ENCODE measurements around the gene ARHGEF3.
A peak's percentile ranks its signal among the peaks of the same experiment; 100 is the strongest.
"Not testable (repeated sequence)": the region's sequence is repeated elsewhere in the genome, so short reads cannot be mapped to it uniquely, and the experiment has no call there.

ARHGEF3 gene

DNA sequence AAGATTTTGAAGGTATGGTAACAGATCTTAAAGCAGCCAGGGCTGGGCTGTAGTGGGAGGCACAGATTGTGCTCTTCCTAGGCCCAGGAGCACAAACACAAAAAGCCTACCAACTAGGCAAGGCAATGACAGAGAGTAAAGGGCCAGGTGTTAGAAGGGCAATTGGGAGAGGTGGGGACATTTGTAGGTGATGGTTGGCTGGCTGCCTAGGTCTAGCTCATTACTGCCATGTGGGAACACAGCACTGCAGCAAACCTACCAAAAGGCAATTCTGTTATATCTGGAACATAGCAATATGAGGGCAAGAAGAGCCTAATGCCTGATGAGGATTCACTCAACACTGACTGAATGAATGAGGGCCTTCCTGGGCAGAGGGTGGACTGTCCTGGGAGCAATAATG is 30.4 kb downstream of the ARHGEF3 start:
- no peak for DNase-seq (ENCODE audit: low read depth)

DNA sequence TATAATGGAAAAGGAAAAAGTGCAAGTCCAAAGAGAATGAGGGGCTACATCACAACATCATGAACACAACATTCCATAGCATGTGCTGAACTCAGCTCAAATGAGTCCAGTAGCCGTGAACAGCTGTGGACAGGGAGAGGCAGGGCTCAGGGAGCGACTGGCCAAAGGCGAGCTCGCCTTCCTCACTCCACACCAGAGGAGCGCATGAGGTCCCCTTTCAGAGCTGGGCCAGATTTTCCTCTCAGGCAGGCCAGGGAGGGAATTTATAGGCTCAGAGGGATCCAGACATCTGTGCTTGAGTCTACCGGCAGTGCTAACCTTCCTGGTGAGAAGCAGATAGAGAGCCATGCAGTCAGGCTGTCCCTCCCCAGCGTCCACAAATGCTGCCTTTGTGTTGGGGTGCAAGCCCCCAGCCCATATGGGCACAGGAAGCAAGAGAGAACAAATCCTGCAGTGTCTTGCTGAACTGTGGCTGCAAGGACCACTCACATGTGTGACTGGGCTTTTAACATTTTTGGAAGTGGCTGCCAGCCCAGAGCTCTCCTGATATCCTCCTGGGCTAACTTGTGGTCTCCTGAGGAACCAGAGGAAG is 32.5 kb downstream of the ARHGEF3 start:
- DNase-seq (ENCODE audit: low read depth), result no peak

DNA sequence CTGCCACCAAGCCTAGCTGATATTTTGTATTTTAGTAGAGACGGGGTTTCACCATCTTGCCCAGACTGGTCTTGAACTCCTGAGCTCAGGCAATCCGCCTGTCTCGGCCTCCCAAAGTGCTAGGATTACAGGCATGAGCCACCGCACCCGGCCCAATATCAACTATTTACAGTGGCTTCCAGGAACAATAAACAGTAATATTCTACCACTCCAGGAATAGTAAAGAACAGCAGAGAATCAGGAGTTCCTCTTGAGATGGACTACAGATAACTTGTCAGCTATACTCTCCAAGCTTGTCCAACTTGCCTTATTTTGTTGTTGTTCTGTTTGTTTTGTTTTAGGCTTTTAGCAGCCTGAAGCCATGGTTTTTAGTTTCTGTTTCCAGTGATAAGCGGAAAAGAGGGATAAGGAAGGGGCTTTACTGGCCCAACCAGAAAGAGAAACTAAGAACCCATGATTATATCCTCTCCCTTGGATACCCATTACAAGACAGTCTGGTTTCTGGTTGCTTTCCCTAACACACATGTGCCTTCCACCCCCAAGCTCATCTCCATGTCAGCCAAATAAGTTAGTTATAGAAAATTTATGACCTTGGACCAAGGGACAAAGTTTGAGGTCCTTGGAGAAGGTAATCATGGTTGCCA is 36.7 kb downstream of the ARHGEF3 start:
- no peak for DNase-seq (ENCODE audit: low read depth)

DNA sequence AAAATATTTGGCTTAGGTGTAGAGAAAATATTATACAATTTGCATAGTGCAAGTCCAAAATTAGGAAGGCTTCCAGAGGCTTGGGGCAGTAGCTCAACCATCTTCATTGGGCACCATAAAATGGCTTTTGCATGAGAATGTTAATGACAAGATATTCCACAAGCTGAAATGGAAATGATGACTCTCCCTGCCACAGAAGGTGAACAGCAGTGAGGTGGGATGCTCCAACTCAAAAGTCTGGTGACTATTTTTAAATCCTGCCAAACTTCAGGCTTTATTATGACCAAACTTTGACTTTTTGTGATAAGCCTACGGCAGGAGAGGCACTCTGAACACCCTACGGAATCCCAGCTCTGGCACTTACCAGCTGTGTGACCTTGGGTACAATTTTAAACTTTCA is 37.6 kb downstream of the ARHGEF3 start:
- DNase-seq (ENCODE audit: low read depth), result no peak

DNA sequence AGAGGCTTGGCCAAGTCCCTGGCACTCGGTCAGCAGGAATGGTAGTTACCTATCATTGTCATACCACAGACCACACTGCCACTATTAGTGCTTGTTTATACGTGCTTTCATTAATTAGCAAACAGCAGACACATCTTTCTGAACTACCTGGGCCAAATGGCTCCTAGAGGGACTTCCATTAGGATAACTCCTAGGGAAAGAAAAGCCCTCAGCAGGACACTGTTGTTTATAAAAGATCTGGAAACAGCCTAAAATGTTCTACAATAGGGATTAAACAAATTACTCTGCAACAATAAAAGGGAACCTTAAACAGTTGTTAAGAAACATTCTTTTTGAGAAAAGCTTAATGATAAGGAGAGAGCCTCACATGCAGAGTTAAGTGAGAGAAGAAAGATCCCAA is 38.5 kb downstream of the ARHGEF3 start:
- no peak for DNase-seq (ENCODE audit: low read depth)

- DNase-seq (ENCODE audit: low read depth), result no peak
These were observed 39.0 kb downstream of the ARHGEF3 start for GRCh38 chr3:56762718-56763117.

- DNase-seq (ENCODE audit: low read depth), result no peak
These were observed 39.7 kb downstream of the ARHGEF3 start for GRCh38 chr3:56761887-56762651.

- DNase-seq (ENCODE audit: low read depth), result no peak
These were observed 40.7 kb downstream of the ARHGEF3 start for GRCh38 chr3:56761023-56761422.

GRCh38 chr3:56759532-56759931 is 42.2 kb downstream of the ARHGEF3 start:
- no peak for DNase-seq (ENCODE audit: low read depth)

DNA sequence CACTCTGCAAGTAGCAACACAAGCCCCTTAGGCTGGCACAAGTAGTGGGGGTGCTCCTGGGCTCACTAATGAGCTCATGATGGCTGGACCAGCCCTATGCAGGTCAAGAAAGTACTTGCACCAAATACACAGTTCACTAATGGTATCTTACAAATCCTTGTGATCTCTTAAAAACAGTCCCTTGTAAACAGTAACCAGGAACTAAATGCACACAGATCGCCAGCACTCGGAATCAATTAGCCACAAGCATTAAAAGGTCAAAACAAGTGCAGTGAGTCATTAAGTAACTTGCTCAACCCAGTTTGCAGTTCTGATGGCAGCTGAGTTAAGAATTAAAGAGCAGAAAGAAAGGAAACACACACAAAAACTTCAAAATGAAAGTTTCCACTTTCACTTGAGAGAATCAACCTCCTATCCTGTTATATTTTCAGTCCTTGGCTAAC is 43.2 kb downstream of the ARHGEF3 start:
- no peak for DNase-seq (ENCODE audit: low read depth)

DNA sequence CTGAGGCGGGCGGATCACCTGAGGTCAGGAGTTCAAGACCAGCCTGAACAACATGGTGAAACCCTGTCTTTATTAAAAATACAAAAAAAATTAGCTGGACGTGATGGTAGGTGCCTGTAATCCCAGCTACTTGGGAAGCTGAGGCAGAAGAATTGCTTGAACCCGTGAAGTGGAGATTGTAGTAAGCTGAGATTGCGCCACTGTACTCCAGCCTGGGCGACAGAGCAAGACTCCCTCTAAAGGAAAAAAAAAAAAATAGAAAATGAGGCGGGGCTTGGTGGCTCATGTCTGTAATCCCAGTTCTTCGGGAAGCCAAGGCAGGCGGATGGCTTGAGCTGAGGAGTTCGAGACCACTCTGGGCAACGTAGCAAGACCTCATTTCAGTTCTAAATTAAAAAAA is 43.7 kb downstream of the ARHGEF3 start:
- DNase-seq (ENCODE audit: low read depth), result not testable (repeated sequence)

DNA sequence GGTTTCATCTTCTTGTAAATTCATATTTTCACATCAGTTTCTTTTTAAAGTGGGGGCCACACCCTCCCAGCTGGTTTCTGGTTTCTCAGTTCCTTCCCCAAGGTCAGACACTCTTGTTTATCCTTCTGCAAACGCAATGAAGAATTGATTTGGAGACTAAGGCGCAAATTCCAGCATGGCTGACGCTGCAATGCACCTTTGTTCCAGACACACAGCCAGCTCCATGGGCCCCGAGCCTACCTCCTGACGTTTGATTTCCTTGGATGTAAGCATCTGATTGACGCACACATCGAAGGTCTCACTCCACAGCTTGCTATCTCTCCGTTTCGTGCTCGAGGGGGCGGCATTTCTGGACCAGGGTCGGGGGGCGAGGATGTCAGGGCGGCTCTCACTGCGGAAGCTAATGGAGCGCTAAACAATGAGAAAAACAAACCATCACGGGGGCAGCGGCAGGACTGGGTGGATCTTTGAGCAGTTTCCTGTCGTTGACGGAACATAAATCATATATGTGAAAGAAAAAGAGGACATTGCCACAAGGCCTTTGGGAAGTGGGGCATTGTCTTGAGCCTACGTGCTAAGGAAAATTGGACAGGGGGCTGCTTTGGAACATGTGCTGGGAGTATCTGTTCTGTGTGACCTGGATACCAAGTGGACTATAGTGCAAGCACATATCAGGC is 46.9 kb downstream of the ARHGEF3 start:
- peak; percentile 9 for DNase-seq (ENCODE audit: low read depth)

DNA sequence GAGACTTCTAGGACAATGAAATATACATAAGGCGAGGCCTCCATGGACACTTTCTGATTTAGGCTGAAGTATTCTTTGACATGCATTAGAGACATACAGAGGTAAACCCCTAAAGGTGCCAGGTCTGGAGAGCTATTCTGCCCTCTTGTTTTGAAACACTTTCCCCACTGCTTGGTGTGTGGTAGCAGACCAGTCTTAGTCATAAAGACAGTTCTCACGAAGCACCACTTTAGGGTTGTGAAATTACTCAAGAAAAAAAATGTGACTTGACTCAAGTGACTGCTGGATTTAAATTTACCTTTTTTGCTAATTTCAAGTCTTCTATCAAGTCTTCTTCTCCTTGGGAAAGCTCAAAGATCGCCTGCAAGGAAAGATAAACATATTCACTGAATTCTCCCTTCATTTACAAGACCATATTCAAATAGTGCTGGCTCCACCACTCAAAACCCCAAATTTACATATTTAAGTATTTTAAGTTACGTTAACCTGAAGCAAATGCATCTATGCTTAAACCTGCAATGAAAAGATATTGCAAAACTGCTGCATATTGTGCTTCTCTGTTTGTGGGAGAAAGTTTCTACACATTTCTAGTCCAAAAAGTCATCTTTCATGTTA is 48.4 kb downstream of the ARHGEF3 start:
- no peak for DNase-seq (ENCODE audit: low read depth)

DNA sequence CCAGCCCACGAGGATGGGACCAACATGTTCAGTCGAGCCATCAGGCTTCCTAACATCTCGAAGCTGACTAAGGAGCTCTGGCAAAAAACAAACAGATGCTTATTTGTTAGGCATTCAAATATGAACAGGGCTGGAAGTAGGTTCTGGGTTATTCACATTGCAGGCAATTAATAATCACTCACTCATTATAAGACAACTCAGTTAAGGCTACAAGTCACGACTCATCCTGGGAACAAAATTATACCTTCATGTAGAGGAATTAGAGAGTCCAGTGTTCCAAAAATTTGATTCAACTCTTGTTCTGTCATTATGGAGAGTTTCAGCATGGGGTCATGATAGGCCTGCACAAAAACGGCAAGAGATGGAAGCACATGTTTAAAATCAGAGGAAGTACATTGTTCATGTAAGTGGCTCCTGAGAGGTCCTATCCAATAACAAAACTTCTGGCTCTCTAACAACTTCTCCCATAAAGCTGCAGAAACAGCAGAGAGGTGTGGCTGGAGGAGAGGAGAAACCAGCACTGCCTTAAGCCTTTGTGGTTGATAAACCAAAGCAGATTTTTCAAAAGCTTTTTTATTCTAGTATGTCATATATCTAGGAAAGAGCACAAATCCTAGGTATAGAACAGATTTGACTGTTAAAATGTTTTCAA is 50.6 kb downstream of the ARHGEF3 start:
- DNase-seq (ENCODE audit: low read depth), result no peak

- DNase-seq (ENCODE audit: low read depth), result no peak
These were observed 53.0 kb downstream of the ARHGEF3 start for GRCh38 chr3:56748663-56749231.

DNA sequence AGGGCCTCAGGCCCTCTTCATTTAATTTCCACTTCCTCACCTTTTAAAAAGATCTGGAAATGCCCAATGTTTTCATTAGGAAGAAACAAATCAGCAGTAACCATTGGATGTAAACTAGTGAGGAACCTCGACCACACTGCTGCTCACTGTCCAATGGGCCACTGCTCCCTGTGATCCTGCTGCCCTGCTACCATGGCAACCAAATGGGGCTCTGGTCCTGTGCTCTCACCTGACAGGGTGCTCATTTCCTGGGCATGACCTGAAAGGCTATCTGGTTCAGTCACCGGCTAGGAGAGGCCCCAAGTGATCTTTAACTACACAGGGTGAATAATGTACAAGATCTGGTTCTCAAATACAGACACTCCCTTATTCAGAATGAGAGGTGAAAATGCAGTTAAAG is 54.6 kb downstream of the ARHGEF3 start:
- no peak for DNase-seq (ENCODE audit: low read depth)

- no peak for DNase-seq (ENCODE audit: low read depth)
These were observed 57.7 kb downstream of the ARHGEF3 start for GRCh38 chr3:56744016-56744415.

GRCh38 chr3:56742887-56743286 is 58.9 kb downstream of the ARHGEF3 start:
- no peak for DNase-seq (ENCODE audit: low read depth)

DNA sequence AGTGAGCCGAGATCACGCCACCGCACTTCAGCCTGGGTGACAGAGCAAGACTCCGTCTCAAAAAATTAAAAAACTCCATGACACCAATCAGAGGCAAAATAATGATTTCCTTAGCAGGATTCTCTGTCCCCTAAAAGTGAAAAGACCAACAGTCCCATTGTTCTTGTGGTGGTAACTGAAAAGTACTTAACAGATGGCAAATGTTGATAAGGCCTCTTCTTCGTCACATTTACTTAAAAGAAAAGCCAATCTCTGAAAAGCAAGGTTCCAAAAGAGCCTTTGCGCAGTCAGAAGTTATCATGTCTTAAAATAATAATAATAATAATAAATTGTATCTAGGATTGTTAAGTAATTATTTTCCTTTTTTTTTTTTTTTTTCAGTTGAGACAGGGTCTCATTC is 62.7 kb downstream of the ARHGEF3 start:
- DNase-seq (ENCODE audit: low read depth), result no peak

- DNase-seq (ENCODE audit: low read depth), result no peak
These were observed 64.7 kb downstream of the ARHGEF3 start for GRCh38 chr3:56737006-56737405.

GRCh38 chr3:56732109-56732508 is 69.6 kb downstream of the ARHGEF3 start:
- DNase-seq (ENCODE audit: low read depth), result no peak

Data from T follicular helper cell (primary cell).